H1 (cell line): ENCODE measurements around the gene ASTN1. TPM values are rescaled to one million over a fixed set of nuclear protein-coding genes. Genes with fewer than 3 reads are reported as not detected.

Experiments used
- CTCF ChIA-PET: fragments of 300-600 bp; sonication (Branson Sonifier 250); formaldehyde crosslinking; loops from one replicate; lab custom pipeline; 2021; ENCODE audit not compliant: partially characterized antibody; lab: Charles Lee
- POLR2A ChIA-PET: fragments of 300-600 bp; sonication (Branson Sonifier 250); formaldehyde crosslinking; loops from one replicate; lab custom pipeline; 2021; ENCODE audit warnings: inconsistent platforms; ENCODE audit not compliant: partially characterized antibody; lab: Charles Lee
- DNase-seq, 2 experiments: peaks; one replicate each; pipeline versions ENCODE4 v3.0.0 to v3.0.0-alpha.2; 2010 to 2022; ENCODE audit warnings: low spot score in 2 of 2, low read depth in 1 of 2, mixed read lengths in 1 of 2
- FAIRE-seq: peaks from 2 replicates; lab custom pipeline; 2011; peaks lifted over from hg19 to GRCh38; lab: Jason Lieb, UNC
- H2AFZ ChIP-seq: 2 replicates; pipeline ENCODE4 v1.8.1; 2012; ENCODE audit warnings: low read length, inconsistent platforms
- H2AK5ac ChIP-seq: 2 replicates; pipeline ENCODE4 v1.6.1; 2013; ENCODE audit warnings: low read depth, low read length
- H2BK120ac ChIP-seq: replicated peaks from 2 replicates; pipeline ENCODE3; 2013; ENCODE audit warnings: low read depth, low read length, inconsistent platforms
- H2BK12ac ChIP-seq: 2 replicates; pipeline ENCODE4 v1.6.1; 2013; ENCODE audit warnings: low read depth, low read length
- H2BK15ac ChIP-seq: 2 replicates; pipeline ENCODE4 v1.6.1; 2013; ENCODE audit warnings: low read length
- H2BK20ac ChIP-seq: 2 replicates; pipeline ENCODE4 v1.6.1; 2013; ENCODE audit warnings: low read length
- H2BK5ac ChIP-seq: 2 replicates; pipeline ENCODE4 v1.6.1; 2013; ENCODE audit warnings: low read depth, low read length
- H3K14ac ChIP-seq: 2 replicates; pipeline ENCODE4 v1.6.1; 2013; ENCODE audit warnings: inconsistent platforms; ENCODE audit not compliant: insufficient read length
- H3K18ac ChIP-seq: 2 replicates; pipeline ENCODE4 v1.6.1; 2013; ENCODE audit warnings: low read length; ENCODE audit errors: extremely low read depth
- H3K23ac ChIP-seq: 2 replicates; pipeline ENCODE4 v1.6.1; 2013; ENCODE audit warnings: inconsistent platforms; ENCODE audit not compliant: insufficient read length
- H3K23me2 ChIP-seq: 2 replicates; pipeline ENCODE4 v1.6.1; 2013; ENCODE audit warnings: low read depth, low read length
- H3K27ac ChIP-seq: 2 replicates; pipeline ENCODE4 v1.6.1; 2011; ENCODE audit warnings: low read depth, low read length, inconsistent platforms
- H3K27me3 ChIP-seq, 4 experiments: replicated peaks in 1 of 4; 1 replicate in 1 of 4; 2 replicates in 3 of 4; pipeline versions ENCODE4 v1.6.1 to v1.8.1; 2011 to 2013; ENCODE audit warnings: low read length in 3 of 4, mild to moderate bottlenecking in 3 of 4, inconsistent platforms in 2 of 4, mixed read lengths in 2 of 4, moderate library complexity in 1 of 4; ENCODE audit not compliant: control insufficient read depth in 3 of 4, insufficient read depth in 3 of 4; ENCODE audit errors: extremely low read depth in 1 of 4
- H3K36me3 ChIP-seq, 4 experiments: 2 replicates each; pipeline versions ENCODE4 v1.6.1 to v1.8.1; 2011 to 2013; ENCODE audit warnings: mild to moderate bottlenecking in 4 of 4, low read length in 3 of 4, moderate library complexity in 2 of 4, control low read depth in 1 of 4, inconsistent platforms in 1 of 4; ENCODE audit not compliant: insufficient read depth in 4 of 4, control insufficient read depth in 2 of 4
- H3K4ac ChIP-seq: replicated peaks from 2 replicates; pipeline ENCODE3; 2013; ENCODE audit warnings: low read length, low read depth, mixed read lengths, inconsistent platforms; ENCODE audit not compliant: insufficient read length
- H3K4me1 ChIP-seq, 4 experiments: replicated peaks in 1 of 4; 1 replicate in 1 of 4; 2 replicates in 3 of 4; pipeline versions ENCODE4 v1.6.1 to v1.8.1; 2011 to 2013; ENCODE audit warnings: low read length in 3 of 4, inconsistent platforms in 2 of 4, mixed read lengths in 1 of 4; ENCODE audit not compliant: insufficient read depth in 4 of 4, control insufficient read depth in 3 of 4
- H3K4me2 ChIP-seq, 2 experiments: 2 replicates each; pipeline versions ENCODE4 v1.6.1 to v1.8.1; 2011 to 2013; ENCODE audit warnings: low read depth in 2 of 2, low read length in 2 of 2, control low read depth in 1 of 2, inconsistent platforms in 1 of 2, mild to moderate bottlenecking in 1 of 2; ENCODE audit not compliant: insufficient read depth in 1 of 2
- H3K4me3 ChIP-seq, 4 experiments: fragments of 200-600, 300-600 bp in 1 of 4; sonication (generic), shearing (Covaris generic), sonication (Bioruptor Twin) in 1 of 4; 2 replicates each; pipeline versions ENCODE4 v1.5.1 to v1.8.1; 2011 to 2016; ENCODE audit warnings: low read length in 4 of 4, low read depth in 3 of 4, control low read depth in 2 of 4, inconsistent platforms in 2 of 4, mild to moderate bottlenecking in 2 of 4, mixed read lengths in 1 of 4, moderate library complexity in 1 of 4; ENCODE audit not compliant: insufficient read depth in 2 of 4; ENCODE audit errors: extremely low read depth in 1 of 4
- H3K56ac ChIP-seq: replicated peaks from 2 replicates; pipeline ENCODE3; 2013; ENCODE audit warnings: low read depth, mild to moderate bottlenecking, mixed read lengths, low read length, inconsistent platforms; ENCODE audit not compliant: insufficient read length
- H3K79me1 ChIP-seq: 2 replicates; pipeline ENCODE4 v1.6.1; 2013; ENCODE audit warnings: low read depth, low read length, control low read depth
- H3K79me2 ChIP-seq, 2 experiments: 2 replicates each; pipeline versions ENCODE4 v1.6.1 to v1.8.1; 2012 to 2013; ENCODE audit warnings: low read length in 2 of 2, mild to moderate bottlenecking in 2 of 2, inconsistent platforms in 1 of 2; ENCODE audit not compliant: insufficient read depth in 2 of 2, control insufficient read depth in 1 of 2
- H3K9ac ChIP-seq, 4 experiments: replicated peaks in 1 of 4; 1 replicate in 1 of 4; 2 replicates in 3 of 4; pipeline versions ENCODE4 v1.6.1 to v1.8.1; 2011 to 2013; ENCODE audit warnings: low read depth in 3 of 4, low read length in 3 of 4, control low read depth in 2 of 4, mild to moderate bottlenecking in 2 of 4, moderate library complexity in 2 of 4, inconsistent platforms in 1 of 4; ENCODE audit errors: extremely low read depth in 1 of 4
- H3K9me3 ChIP-seq, 2 experiments: 2 replicates each; pipeline versions ENCODE4 v1.6.1 to v1.8.1; 2012 to 2013; ENCODE audit warnings: mild to moderate bottlenecking in 2 of 2, moderate library complexity in 2 of 2, control low read depth in 1 of 2, inconsistent platforms in 1 of 2, low read depth in 1 of 2, low read length in 1 of 2, mixed read lengths in 1 of 2; ENCODE audit not compliant: insufficient read depth in 2 of 2
- H4K20me1 ChIP-seq, 2 experiments: replicated peaks in 1 of 2; 2 replicates each; pipeline versions ENCODE3 to v1.8.1; 2011 to 2013; ENCODE audit warnings: inconsistent platforms in 2 of 2, low read length in 2 of 2, mild to moderate bottlenecking in 1 of 2; ENCODE audit not compliant: insufficient read depth in 2 of 2, control insufficient read depth in 1 of 2
- H4K5ac ChIP-seq: 2 replicates; pipeline ENCODE4 v1.6.1; 2013; ENCODE audit warnings: low read length, low read depth, mixed read lengths, inconsistent platforms; ENCODE audit not compliant: insufficient read length
- H4K8ac ChIP-seq: 2 replicates; pipeline ENCODE4 v1.8.0; 2013; ENCODE audit warnings: mild to moderate bottlenecking, moderate library complexity, low read length, inconsistent platforms; ENCODE audit not compliant: insufficient read depth; ENCODE audit errors: extremely low read depth
- H4K91ac ChIP-seq: replicated peaks from 2 replicates; pipeline ENCODE3; 2013; ENCODE audit warnings: low read length, mixed read lengths, inconsistent platforms; ENCODE audit not compliant: insufficient read length
- BRCA1 ChIP-seq: IDR thresholded peaks from 2 replicates; pipeline ENCODE4 v1.6.1; 2012; ENCODE audit warnings: low read depth, low read length, improper control_type of control experiment
- CHD1 ChIP-seq: IDR thresholded peaks from 2 replicates; pipeline ENCODE4 v1.6.1; 2012; ENCODE audit warnings: low read depth, low read length, improper control_type of control experiment
- CREB1 ChIP-seq: IDR thresholded peaks from 2 replicates; pipeline ENCODE4 v1.6.1; 2012; ENCODE audit warnings: inconsistent platforms
- EGR1 ChIP-seq: IDR thresholded peaks from 2 replicates; pipeline ENCODE4 v1.6.1; 2011; ENCODE audit warnings: low read depth, low read length, borderline replicate concordance
- EZH2 ChIP-seq: fragments of 200-600 bp; sonication (generic); IDR thresholded peaks from 2 replicates; pipeline ENCODE4 v1.7.1; 2012; ENCODE audit warnings: low read depth, mild to moderate bottlenecking, moderate library complexity, low read length, inconsistent platforms; ENCODE audit not compliant: severe bottlenecking
- GABPA ChIP-seq: IDR thresholded peaks from 2 replicates; pipeline ENCODE4 v1.6.1; 2011; ENCODE audit warnings: mild to moderate bottlenecking, low read length, moderate library complexity, borderline replicate concordance; ENCODE audit not compliant: insufficient read depth
- NANOG ChIP-seq: IDR thresholded peaks from 2 replicates; pipeline ENCODE4 v1.6.1; 2011; ENCODE audit warnings: low read length, low read depth, mild to moderate bottlenecking, inconsistent platforms; ENCODE audit not compliant: insufficient read depth, poor library complexity, severe bottlenecking
- RXRA ChIP-seq: IDR thresholded peaks from 2 replicates; pipeline ENCODE4 v1.6.1; 2011; ENCODE audit warnings: low read depth, mild to moderate bottlenecking, low read length, moderate library complexity; ENCODE audit not compliant: insufficient read depth
- YY1 ChIP-seq: IDR thresholded peaks from 2 replicates; pipeline ENCODE4 v1.6.1; 2011; ENCODE audit warnings: low read depth, mild to moderate bottlenecking, low read length
- ZNF274 ChIP-seq: IDR thresholded peaks from 2 replicates; pipeline ENCODE4 v1.7.0; 2012; ENCODE audit warnings: low read length, borderline replicate concordance; ENCODE audit errors: extremely low read depth
- WGBS, 2 experiments: shearing (Covaris generic) in 1 of 2; methylation state at CpG; one replicate each; pipeline versions ENCODE4 v1.1.6 to v1.1.7; 2013 to 2015; ENCODE audit warnings: low lambda C conversion rate in 2 of 2, mixed read lengths in 2 of 2, inconsistent platforms in 1 of 2, low coverage in 1 of 2, missing lambda C conversion rate in 1 of 2; ENCODE audit not compliant: insufficient replicate concordance in 2 of 2, insufficient coverage in 1 of 2, insufficient read length in 1 of 2; ENCODE audit errors: extremely low coverage in 1 of 2, missing lambda C conversion rate in 1 of 2; 5-methylcytosine and 5-hydroxymethylcytosine counted together
- polyA plus RNA-seq, 7 experiments: library from polyadenylated mRNA; depleted of rRNA in 3 of 7; stranded (reverse) in 5 of 7; unstranded in 2 of 7; fragments of >200 nt in 5 of 7; fragments of 200-250 nt in 2 of 7; gene quantifications; 1 replicate in 5 of 7; 2 replicates in 1 of 7; 4 replicates in 1 of 7; pipeline versions ENCODE4 v1.2.1 to v1.2.3, GENCODE V29; 2011 to 2013; ENCODE audit warnings: missing spikeins in 2 of 7, mixed read lengths in 2 of 7
- total RNA-seq: library from RNA; stranded (reverse); fragmentation: NEBNext Ultra II Directional; extraction: Animal tissue kit (Norgen Biotek cat#: 25700); gene quantifications from 2 replicates; pipeline ENCODE4 v1.2.1, GENCODE V29; 2021
- TF ChIP-seq, protein P1 (sequence below): IDR thresholded peaks from 2 replicates; pipeline ENCODE4 v1.6.1; 2012; ENCODE audit warnings: low read length, inconsistent platforms

ASTN1 gene
- total and polyA plus RNA-seq, 2 of the 8 experiments (the other 6 are each of a cell fraction or from before 2014, with no cell fraction given), result 2.9 to 4.1 TPM

DNA sequence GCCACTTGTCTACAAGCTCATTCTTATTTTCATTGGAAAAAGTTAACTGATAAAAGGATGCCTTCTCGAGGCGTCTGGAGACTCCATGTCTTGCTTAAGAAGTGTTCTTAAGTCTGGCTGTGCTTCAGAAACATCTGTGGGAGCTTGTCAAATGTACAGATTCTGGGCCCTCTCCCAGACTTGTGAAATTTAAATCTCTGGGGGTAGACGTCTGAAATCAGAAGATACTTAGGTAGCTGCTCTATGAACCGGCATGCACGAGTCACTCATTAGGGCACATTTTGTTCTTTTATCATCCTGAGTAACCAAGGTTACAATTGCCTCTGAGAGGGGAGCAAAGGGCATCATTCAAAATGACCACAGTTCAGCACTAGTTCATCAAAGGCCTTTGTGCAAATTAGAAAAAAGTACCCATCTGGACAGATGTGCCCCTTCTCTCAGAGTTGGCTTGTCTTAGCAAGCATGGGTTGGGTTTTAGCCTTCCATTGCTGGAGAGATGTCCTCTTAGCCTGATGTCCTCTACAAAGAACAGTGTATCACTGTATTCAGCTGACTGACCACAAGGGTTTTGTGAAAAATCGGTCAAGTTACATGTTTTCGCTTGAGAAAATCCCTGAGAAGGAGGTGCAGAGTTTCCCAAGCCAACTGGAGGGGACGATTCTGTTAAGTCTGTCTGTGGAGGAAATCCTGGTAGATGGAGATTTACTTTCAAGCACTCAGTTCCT lies 156.9 kb downstream of the ASTN1 start:
- no peak overlapping the region for H4K91ac ChIP-seq
- H3K56ac ChIP-seq, result no peak overlapping the region
- H4K20me1 ChIP-seq, result peaks cover 0 to 3% of the 10 kb centered on the region in 2 experiments
- peaks cover 3% of the 10 kb centered on the region; the same call in 1 of the 2 replicates for H3K23me2 ChIP-seq
- no peaks in the 10 kb centered on the region for H3K79me1 ChIP-seq
- H2BK5ac ChIP-seq, result no peak overlapping the region
- H3K9ac ChIP-seq, result no peak overlapping the region
- H2BK120ac ChIP-seq, result no peak overlapping the region
- no peak overlapping the region for H2BK20ac ChIP-seq
- CTCF ChIA-PET, result interaction anchor here (0.9 to 2.0 kb wide), 2 partner anchors 9 to 13 kb away, joined by 3 to 5 read pairs; no protein-coding TSS in a partner anchor
- POLR2A ChIA-PET, result no interaction called here
- no peak for DNase-seq
- no peaks in the 10 kb centered on the region for H3K9me3 ChIP-seq
- H2BK15ac ChIP-seq, result no peak overlapping the region
- no peak overlapping the region for H3K18ac ChIP-seq
- H3K79me2 ChIP-seq, result no peaks in the 10 kb centered on the region
- no peak overlapping the region for H3K27ac ChIP-seq
- WGBS, 2 experiments, result 81% methylated on average over 8 of the region's 8 CpGs; no CpG with 5 or more reads in 1 of the 2 experiments
- H4K5ac ChIP-seq, result no peak overlapping the region
- no peaks in the 10 kb centered on the region for H3K36me3 ChIP-seq
- H3K4ac ChIP-seq, result no peak overlapping the region
- H3K4me2 ChIP-seq, result no peak overlapping the region
- H3K27me3 ChIP-seq, result no peaks in the 10 kb centered on the region
- H3K23ac ChIP-seq, result no peak overlapping the region
- no peaks in the 10 kb centered on the region for H3K4me1 ChIP-seq
- no peak for FAIRE-seq
- no peak overlapping the region for H2BK12ac ChIP-seq
- no peak overlapping the region for H2AK5ac ChIP-seq
- H3K4me3 ChIP-seq, result no peak overlapping the region
- no peak overlapping the region for H4K8ac ChIP-seq
- H3K14ac ChIP-seq, result no peak overlapping the region
- H2AFZ ChIP-seq, result no peak overlapping the region
- TF ChIP-seq EZH2, result no peak
- TF ChIP-seq YY1, result no peak
- no peak for TF ChIP-seq BRCA1
- TF ChIP-seq, protein P1, sequence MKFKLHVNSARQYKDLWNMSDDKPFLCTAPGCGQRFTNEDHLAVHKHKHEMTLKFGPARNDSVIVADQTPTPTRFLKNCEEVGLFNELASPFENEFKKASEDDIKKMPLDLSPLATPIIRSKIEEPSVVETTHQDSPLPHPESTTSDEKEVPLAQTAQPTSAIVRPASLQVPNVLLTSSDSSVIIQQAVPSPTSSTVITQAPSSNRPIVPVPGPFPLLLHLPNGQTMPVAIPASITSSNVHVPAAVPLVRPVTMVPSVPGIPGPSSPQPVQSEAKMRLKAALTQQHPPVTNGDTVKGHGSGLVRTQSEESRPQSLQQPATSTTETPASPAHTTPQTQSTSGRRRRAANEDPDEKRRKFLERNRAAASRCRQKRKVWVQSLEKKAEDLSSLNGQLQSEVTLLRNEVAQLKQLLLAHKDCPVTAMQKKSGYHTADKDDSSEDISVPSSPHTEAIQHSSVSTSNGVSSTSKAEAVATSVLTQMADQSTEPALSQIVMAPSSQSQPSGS, result no peak
- no peak for TF ChIP-seq GABPA
- no peak for TF ChIP-seq NANOG
- no peak for TF ChIP-seq CREB1
- no peak for TF ChIP-seq EGR1
- TF ChIP-seq CHD1, result no peak
- TF ChIP-seq RXRA, result no peak
- no peak for TF ChIP-seq ZNF274
